ENCODE measurements around the gene ISCA2. TPM values are rescaled to one million over a fixed set of nuclear protein-coding genes. Genes with fewer than 3 reads are reported as not detected.

Gene ISCA2
- total RNA-seq, 1 donor from 2014 or later, result 41.6 TPM

GRCh38 chr14:74491956-74492775 is 1.4 kb upstream of the ISCA2 start:
- peak; percentile 45 for TF ChIP-seq CTCF (conservative IDR thresholded peaks at IDR 0.05; ENCODE audit: low read depth, low read length)
- peak overlapping the region; percentile 85 for H3K4me3 ChIP-seq (ENCODE audit: low read depth, low read length)
- DNase-seq (ENCODE audit: low read depth), result no peak

- H3K4me3 ChIP-seq (ENCODE audit: low read depth, low read length), result peak within 1 kb of the TSS; percentile 98
- DNase-seq (ENCODE audit: low read depth), result no peak
- TF ChIP-seq CTCF (conservative IDR thresholded peaks at IDR 0.05; ENCODE audit: low read depth, low read length), result no peak
These were observed 706 bp upstream of the ISCA2 start, which contains the start of gene NPC2 for GRCh38 chr14:74492776-74493342. NPC2 (minus strand) TSS chr14:74493305; CDS start chr14:74493274, 31 bp downstream.

GRCh38 chr14:74495356-74495755 is 1.8 kb downstream of the ISCA2 start:
- no peak overlapping the region for H3K4me3 ChIP-seq (ENCODE audit: low read depth, low read length)
- DNase-seq (ENCODE audit: low read depth), result no peak
- no peak for TF ChIP-seq CTCF (conservative IDR thresholded peaks at IDR 0.05; ENCODE audit: low read depth, low read length)

- no peak for TF ChIP-seq CTCF (conservative IDR thresholded peaks at IDR 0.05; ENCODE audit: low read depth, low read length)
- no peak for DNase-seq (ENCODE audit: low read depth)
- no peak overlapping the region for H3K4me3 ChIP-seq (ENCODE audit: low read depth, low read length)
These were observed 7.0 kb downstream of the ISCA2 start for GRCh38 chr14:74500417-74501134.

- DNase-seq (ENCODE audit: low read depth), result no peak
- TF ChIP-seq CTCF (conservative IDR thresholded peaks at IDR 0.05; ENCODE audit: low read depth, low read length), result peak; percentile 78
- no peak overlapping the region for H3K4me3 ChIP-seq (ENCODE audit: low read depth, low read length)
These were observed 7.6 kb downstream of the ISCA2 start for GRCh38 chr14:74501135-74501614.

- H3K4me3 ChIP-seq (ENCODE audit: low read depth, low read length), result no peak overlapping the region
- TF ChIP-seq CTCF (conservative IDR thresholded peaks at IDR 0.05; ENCODE audit: low read depth, low read length), result no peak
- DNase-seq (ENCODE audit: low read depth), result no peak
These were observed 8.1 kb downstream of the ISCA2 start for GRCh38 chr14:74501691-74502090.
